Measurements from ENCODE around the gene C11orf97. TPM values are rescaled to one million over a fixed set of nuclear protein-coding genes. Genes with fewer than 3 reads are reported as not detected.

The C11orf97 gene, protein sequence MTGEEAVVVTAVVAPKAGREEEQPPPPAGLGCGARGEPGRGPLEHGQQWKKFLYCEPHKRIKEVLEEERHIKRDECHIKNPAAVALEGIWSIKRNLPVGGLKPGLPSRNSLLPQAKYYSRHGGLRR
- not detected for total RNA-seq

DNA sequence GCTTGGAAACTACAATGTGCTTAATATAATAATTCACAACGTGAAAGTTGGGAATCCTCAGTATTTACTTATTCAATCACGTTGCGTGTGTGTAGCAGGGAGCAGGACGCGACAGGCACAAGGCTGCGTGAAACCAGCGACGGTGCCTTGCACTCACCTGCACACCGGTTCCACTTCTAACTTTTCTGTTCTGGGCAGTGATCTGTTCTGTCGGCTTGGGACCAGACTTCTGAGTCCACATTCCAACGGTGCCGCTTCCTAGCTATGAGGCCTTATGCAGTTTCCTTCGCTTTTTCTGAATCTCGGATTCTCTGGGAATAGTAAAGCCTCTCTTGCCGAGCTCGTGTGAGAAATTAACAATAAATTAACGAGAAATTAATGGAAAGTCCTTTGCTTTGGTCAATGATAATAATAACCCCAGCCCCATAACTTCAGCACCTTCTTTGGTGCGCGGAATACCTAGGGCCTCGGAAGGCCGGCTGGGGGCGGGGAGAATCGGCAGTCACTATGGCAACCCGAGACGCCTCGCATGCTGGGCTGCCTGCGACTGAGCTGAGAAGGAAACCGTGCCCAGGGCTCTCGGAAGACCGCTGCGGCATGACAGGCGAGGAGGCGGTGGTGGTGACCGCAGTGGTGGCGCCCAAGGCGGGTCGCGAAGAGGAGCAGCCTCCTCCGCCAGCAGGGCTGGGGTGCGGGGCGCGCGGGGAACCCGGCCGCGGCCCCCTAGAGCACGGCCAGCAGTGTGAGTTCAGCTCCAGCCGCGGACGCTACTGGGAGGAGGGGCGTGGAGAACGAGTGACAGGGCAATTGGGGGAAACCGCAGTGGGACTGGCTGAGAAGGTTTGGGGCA lies at the start of gene C11orf97:
Gene C11orf97 (plus strand): TSS at position 530 of the 850 bp plus-strand sequence. CDS start 68 bp downstream, at position 598.
- intact Hi-C loops (cut with DNase I, micrococcal nuclease) = loop anchor here in 1 of 2 experiments (2.0 kb wide), 1 partner anchor 31 kb away; the partner anchor contains the start of gene FUT4
- peaks cover 22% of the 10 kb centered on the region for H3K27me3 Mint-ChIP-seq
- peak; percentile 88 for ATAC-seq

DNA sequence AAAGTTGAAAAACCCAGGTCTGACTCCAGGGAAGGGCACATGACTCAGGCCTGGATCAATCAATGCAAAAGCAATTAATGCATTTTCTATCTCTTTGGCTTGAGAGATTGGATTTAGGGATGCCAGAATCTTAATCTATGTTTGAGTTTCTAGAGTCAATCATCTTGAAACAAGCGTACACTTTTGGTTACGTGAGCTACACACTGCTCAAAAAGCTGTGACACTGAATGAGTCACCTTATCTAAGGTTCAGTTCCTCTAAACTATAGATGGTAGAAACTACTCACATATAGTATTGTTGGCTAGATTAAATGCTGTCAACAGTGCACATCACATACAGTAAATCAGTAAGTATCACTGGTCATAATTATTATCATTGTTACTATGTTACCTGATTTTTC lies 42.8 kb upstream of the C11orf97 start:
- Mint-ChIP-seq H3K9me3 (ENCODE audit: low read depth) (no peaks in the 10 kb centered on the region), H3K27me3 (no peaks in the 10 kb centered on the region), H3K27ac (no peak overlapping the region), H3K4me1 (peaks cover 16% of the 10 kb centered on the region), H3K4me3 (no peak overlapping the region), H3K36me3 (ENCODE audit: low read depth) (peaks cover 38% of the 10 kb centered on the region)
- no peak for DNase-seq
- ChIA-PET POLR2A (no interaction called here), CTCF (no interaction called here)
- intact Hi-C loops (cut with DNase I, micrococcal nuclease) = no loop called here
- peak; percentile 87 for ATAC-seq

More for the DNA sequence above, at the start of gene C11orf97:
- ChIA-PET POLR2A (interaction anchor here (0.7 kb wide), 1 partner anchor 450 kb away, joined by 3 read pairs; no protein-coding TSS in a partner anchor), CTCF (interaction anchor here (0.8 to 1.5 kb wide), 6 partner anchors 8 to 92 kb away, joined by 3 to 4 read pairs (median 3); no protein-coding TSS in a partner anchor)
- Mint-ChIP-seq H3K4me3 (peak within 1 kb of the TSS; percentile 66), H3K4me1 (peaks cover 9% of the 10 kb centered on the region), H3K27ac (no peak within 1 kb of the TSS), H3K9me3 (ENCODE audit: low read depth) (no peaks in the 10 kb centered on the region), H3K36me3 (ENCODE audit: low read depth) (no peaks in the 10 kb centered on the region)
- DNase-seq = peak; percentile 73

DNA sequence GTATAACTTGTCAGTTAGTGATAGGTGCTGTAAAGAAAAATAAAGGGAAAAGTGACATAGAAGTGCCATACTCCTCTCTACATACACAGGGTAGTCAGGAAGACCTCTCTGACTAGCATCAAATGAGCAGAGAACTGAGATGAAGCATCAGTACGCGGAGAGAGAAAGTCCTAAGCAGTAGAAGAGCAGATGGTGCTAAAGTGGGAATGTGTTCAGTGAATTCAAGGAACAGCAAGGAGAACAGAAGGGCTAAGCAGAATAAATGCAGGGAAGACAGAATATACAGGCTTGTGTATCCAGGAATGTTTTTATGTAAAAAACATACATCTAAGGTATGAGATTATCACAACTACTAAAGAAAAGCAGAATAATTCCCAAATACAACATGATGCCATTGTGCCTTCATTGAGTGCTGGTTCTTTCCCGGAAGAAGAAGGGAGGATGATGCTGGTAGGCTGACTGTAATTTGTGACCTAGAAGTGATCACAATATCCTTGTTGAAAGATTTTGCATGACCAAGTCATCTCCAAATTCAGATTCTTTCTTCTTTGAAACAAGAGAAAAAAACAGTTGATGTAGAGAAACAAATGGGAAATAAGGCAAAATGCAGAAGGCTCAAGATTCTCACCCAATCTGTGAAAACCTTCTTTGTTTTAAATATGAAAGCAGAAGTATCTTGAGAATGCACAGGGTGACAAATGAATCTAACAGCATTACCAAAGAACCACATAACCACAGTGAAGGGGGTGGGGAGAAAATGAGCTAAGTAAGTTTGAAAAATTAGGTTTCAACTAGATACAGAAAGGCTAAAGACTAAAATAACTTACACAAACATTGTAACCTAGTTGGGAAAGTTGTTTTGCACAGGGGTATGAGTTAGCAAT lies 39.1 kb upstream of the C11orf97 start:
- H3K27me3 Mint-ChIP-seq = no peaks in the 10 kb centered on the region
- ATAC-seq (peak; percentile 75), DNase-seq (peak; percentile 34)
- ChIA-PET POLR2A (no interaction called here), CTCF (no interaction called here)
- no peak overlapping the region for H3K27ac Mint-ChIP-seq
- intact Hi-C loops (cut with DNase I, micrococcal nuclease) = no loop called here
- H3K4me1 Mint-ChIP-seq = peaks cover 24% of the 10 kb centered on the region
- H3K4me3 Mint-ChIP-seq = no peak overlapping the region
- no peaks in the 10 kb centered on the region for H3K9me3 Mint-ChIP-seq (ENCODE audit: low read depth)
- peaks cover 37% of the 10 kb centered on the region for H3K36me3 Mint-ChIP-seq (ENCODE audit: low read depth)

DNA sequence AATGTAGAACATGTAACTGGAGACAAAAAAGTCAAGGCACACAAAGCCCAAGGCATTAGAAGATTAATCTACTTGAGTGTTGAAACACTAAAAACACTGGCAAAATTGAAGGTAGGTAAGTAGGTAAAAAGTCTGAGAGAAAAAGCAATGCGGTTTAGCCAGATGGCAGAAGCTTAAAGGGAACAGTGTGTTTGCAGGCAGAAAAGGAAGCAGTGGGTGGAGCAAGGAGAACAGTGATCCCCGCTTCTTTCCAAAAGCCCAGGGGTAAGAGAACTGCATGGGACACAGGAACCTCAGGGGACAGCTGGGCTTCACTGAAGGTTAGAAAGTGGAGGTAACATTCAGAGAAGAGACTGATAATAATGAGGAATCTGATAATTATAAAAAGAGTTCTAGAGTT lies 34.6 kb upstream of the C11orf97 start:
- intact Hi-C loops (cut with DNase I, micrococcal nuclease) = no loop called here
- H3K4me1 Mint-ChIP-seq = peaks cover 20% of the 10 kb centered on the region
- ChIA-PET CTCF (interaction anchor here (0.6 to 0.9 kb wide), 2 partner anchors 14 to 31 kb away, joined by 3 to 5 read pairs; no protein-coding TSS in a partner anchor), POLR2A (no interaction called here)
- H3K27me3 Mint-ChIP-seq = no peaks in the 10 kb centered on the region
- no peak overlapping the region for H3K27ac Mint-ChIP-seq
- DNase-seq (no peak), ATAC-seq (no peak)
- H3K36me3 Mint-ChIP-seq (ENCODE audit: low read depth) = peaks cover 51% of the 10 kb centered on the region
- H3K9me3 Mint-ChIP-seq (ENCODE audit: low read depth) = no peaks in the 10 kb centered on the region
- H3K4me3 Mint-ChIP-seq = no peak overlapping the region

DNA sequence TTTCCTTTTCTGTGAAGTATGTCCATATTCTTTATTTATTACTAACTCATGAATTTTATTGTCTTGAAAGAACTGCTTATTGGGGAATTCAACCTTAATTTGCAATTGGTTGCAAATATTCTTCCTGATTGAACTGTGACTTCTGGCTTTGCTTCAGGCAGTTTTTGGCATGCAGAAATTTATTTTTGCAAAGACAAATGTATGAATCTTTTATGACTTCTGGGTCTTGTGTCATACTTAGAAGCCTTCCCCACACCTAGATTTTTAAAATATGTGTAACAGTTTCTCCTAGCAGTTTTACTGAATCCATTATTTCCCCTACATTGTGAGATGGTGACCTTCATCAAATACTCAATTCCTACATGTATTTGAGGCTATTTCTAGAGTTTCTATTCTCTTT lies 30.9 kb upstream of the C11orf97 start:
- peaks cover 50% of the 10 kb centered on the region for H3K36me3 Mint-ChIP-seq (ENCODE audit: low read depth)
- intact Hi-C loops (cut with DNase I, micrococcal nuclease) = no loop called here
- CTCF ChIA-PET = no interaction called here
- H3K4me3 Mint-ChIP-seq = no peak overlapping the region
- H3K27me3 Mint-ChIP-seq = no peaks in the 10 kb centered on the region
- ATAC-seq (no peak), DNase-seq (no peak)
- H3K9me3 Mint-ChIP-seq (ENCODE audit: low read depth) = no peaks in the 10 kb centered on the region
- H3K27ac Mint-ChIP-seq = no peak overlapping the region
- POLR2A ChIA-PET = no interaction called here
- peaks cover 7% of the 10 kb centered on the region for H3K4me1 Mint-ChIP-seq

DNA sequence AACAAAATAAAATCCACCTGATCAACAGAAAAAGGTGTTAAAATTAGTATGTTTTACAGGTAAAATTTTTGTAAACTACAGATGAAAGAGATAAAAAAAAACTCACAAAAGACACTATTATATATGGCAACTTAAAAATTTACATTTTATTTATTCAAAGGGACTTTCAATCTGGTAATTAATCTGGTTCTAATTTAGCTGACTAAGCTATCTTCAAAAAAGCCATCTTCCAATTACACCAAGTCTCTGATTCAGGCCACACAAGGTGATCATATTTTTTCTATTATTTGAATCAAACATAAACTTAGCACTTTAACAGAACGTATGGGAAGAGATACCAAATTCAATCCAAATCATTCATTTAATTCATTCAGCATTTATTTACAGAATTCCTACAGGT lies 26.2 kb upstream of the C11orf97 start:
- Mint-ChIP-seq H3K9me3 (ENCODE audit: low read depth) (no peaks in the 10 kb centered on the region), H3K27ac (no peak overlapping the region), H3K4me3 (no peak overlapping the region), H3K4me1 (peaks cover 5% of the 10 kb centered on the region), H3K36me3 (ENCODE audit: low read depth) (peaks cover 60% of the 10 kb centered on the region), H3K27me3 (no peaks in the 10 kb centered on the region)
- no peak for DNase-seq
- ChIA-PET POLR2A (no interaction called here), CTCF (no interaction called here)
- ATAC-seq = no peak
- intact Hi-C loops (cut with DNase I, micrococcal nuclease) = no loop called here

DNA sequence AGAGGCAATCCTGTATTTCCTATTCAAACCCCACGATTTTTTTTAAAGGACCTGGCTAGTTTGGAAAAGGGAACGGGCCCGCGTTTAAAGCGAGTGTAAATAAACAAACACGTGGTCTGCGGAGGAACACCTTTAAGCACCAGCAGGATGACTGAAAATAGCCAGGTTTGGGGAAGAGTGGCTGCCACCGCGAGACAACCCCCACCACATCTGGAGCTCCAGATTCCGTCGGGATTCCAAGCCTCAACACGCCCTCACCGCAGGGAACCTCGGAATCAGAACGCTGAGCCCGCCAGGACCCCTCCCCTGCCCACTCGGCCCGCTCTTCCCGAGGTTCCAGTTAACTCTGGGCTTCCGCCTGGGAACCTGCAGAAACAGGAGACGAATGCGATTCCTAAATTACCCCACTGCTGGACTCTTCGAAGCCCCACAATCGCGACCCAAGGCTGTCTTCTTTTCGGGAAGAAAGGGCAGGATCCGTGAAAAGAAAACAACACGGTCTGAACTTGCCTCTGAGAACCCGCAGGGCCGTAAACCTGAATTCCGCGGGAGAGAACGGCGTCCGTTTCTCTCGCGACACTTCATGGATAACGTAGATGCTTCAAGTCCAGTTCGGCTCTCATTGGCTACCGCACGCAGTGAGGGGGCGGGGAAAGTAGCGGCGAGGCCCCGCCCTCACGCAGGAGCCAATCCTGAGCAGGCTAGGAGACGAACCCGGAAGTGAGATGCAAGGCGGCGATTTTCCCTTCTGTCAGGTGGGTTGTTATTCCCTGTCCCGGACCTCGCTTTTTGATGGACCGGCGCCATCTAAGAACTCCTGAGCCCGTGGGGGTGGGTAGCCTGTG lies 18.8 kb upstream of the C11orf97 start, which contains the start of the genes ANKRD49 and MRE11:
Gene ANKRD49 (plus strand): TSS at position 704 of the 845 bp plus-strand sequence. CDS start 2,710 bp downstream, outside the sequence.
Gene MRE11 (minus strand): TSS at position 564 of the 845 bp plus-strand sequence. CDS start 1,043 bp downstream, outside the sequence.
- H3K27me3 Mint-ChIP-seq = no peaks in the 10 kb centered on the region
- peak within 1 kb of the TSS; percentile 97 for H3K27ac Mint-ChIP-seq
- intact Hi-C loops (cut with DNase I, micrococcal nuclease) = loop anchor here (1.0 to 10.0 kb wide), 13 partner anchors 49 to 1299 kb away; partner anchors contain the start of genes CEP57 (in 2 of the 2), MED17 (in 2 of the 2), PANX1 (in 2 of the 2) and C11orf54 (in 1 of the 2)
- peaks cover 35% of the 10 kb centered on the region for H3K36me3 Mint-ChIP-seq (ENCODE audit: low read depth)
- DNase-seq (peak; percentile 97), ATAC-seq (peak; percentile 100)
- H3K9me3 Mint-ChIP-seq (ENCODE audit: low read depth) = no peaks in the 10 kb centered on the region
- H3K4me3 Mint-ChIP-seq = peak within 1 kb of the TSS; percentile 94
- ChIA-PET POLR2A (interaction anchor here (1.0 kb wide), 1 partner anchor 752 kb away, joined by 4 read pairs; the partner anchor contains the start of gene C11orf54), CTCF (interaction anchor here (1.0 kb wide), 1 partner anchor 9 kb away, joined by 4 read pairs; no protein-coding TSS in a partner anchor)
- H3K4me1 Mint-ChIP-seq = peaks cover 24% of the 10 kb centered on the region

DNA sequence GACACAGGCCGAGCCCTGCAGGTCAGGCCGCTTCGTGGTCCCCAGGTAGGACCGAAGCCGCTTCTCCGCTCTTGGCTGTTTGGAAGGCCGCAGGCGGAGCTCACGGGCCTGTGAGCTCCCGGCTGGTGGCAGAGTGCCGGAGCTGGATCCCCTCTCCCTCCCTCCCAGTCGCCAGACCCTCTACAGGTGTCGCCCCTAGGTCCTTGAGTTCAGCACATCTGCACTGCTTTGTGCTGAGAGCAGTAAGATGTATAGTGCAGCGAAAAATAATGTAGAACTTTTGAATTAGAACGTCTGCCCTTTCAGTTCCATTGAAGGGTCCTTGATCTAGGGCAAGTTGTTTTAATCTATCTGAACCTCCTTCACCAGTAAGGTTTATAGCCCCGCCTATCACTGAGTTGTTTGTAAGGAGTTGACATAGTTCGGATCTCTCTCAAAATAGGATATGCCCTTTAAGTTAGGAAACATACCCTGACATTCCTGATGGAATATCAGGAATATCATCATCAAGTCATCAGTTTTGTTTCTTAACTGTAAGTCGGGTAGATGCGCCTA lies 18.1 kb upstream of the C11orf97 start:
- peaks cover 24% of the 10 kb centered on the region for H3K4me1 Mint-ChIP-seq
- ChIA-PET CTCF (interaction anchor here (0.6 to 1.4 kb wide), 5 partner anchors 8 to 706 kb away, joined by 4 to 7 read pairs (median 4); no protein-coding TSS in a partner anchor), POLR2A (interaction anchor here (1.0 kb wide), 1 partner anchor 752 kb away, joined by 4 read pairs; the partner anchor contains the start of gene C11orf54)
- H3K9me3 Mint-ChIP-seq (ENCODE audit: low read depth) = no peaks in the 10 kb centered on the region
- peak; percentile 71 for ATAC-seq
- peaks cover 35% of the 10 kb centered on the region for H3K36me3 Mint-ChIP-seq (ENCODE audit: low read depth)
- DNase-seq = no peak
- H3K4me3 Mint-ChIP-seq = peak overlapping the region; percentile 94
- no peaks in the 10 kb centered on the region for H3K27me3 Mint-ChIP-seq
- peak overlapping the region; percentile 97 for H3K27ac Mint-ChIP-seq
- intact Hi-C loops (cut with DNase I, micrococcal nuclease) = loop anchor here (1.0 to 10.0 kb wide), 6 partner anchors 48 to 1298 kb away; partner anchors contain the start of genes CEP57 (in 2 of the 2), FUT4 (in 1 of the 2), MED17 (in 1 of the 2) and SLC36A4 (in 1 of the 2)

DNA sequence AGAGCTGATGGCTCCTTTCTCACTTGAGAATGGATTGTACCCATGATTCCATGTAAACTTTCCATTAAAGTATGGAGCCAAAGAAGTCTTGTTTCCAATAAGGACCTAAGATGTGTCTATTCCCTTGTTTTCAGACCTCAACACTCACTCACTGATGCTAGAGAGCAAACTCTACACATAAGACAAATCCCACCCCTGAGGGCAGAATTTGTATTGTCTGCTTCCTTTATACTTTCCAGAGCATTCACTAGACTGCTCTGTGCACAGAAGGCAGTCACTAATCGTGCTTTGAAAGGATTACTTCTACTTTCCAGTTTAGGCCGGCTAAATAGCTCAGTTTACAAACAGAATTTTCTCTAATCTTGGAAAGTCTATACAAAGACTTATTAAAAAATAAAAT lies 12.1 kb upstream of the C11orf97 start:
- H3K9me3 Mint-ChIP-seq (ENCODE audit: low read depth) = no peaks in the 10 kb centered on the region

More for the DNA sequence above, 12.1 kb upstream of the C11orf97 start:
- Mint-ChIP-seq H3K36me3 (ENCODE audit: low read depth) (peaks cover 27% of the 10 kb centered on the region), H3K27ac (no peak overlapping the region), H3K4me1 (peaks cover 9% of the 10 kb centered on the region), H3K27me3 (no peaks in the 10 kb centered on the region), H3K4me3 (no peak overlapping the region)
- ChIA-PET CTCF (interaction anchor here (0.6 to 1.0 kb wide), 3 partner anchors 12 to 605 kb away, joined by 3 read pairs; partner anchors contain the start of gene C11orf97), POLR2A (no interaction called here)
- no peak for DNase-seq
- ATAC-seq = no peak
- intact Hi-C loops (cut with DNase I, micrococcal nuclease) = loop anchor here (10.0 kb wide), 2 partner anchors 575 to 1555 kb away; no protein-coding TSS in a partner anchor
